ENCODE results near the gene ESRRG.

The ESRRG gene

GRCh38 chr1:216627252-216627651 lies 96.0 kb downstream of the ESRRG start:
- DNase-seq: no peak

DNA sequence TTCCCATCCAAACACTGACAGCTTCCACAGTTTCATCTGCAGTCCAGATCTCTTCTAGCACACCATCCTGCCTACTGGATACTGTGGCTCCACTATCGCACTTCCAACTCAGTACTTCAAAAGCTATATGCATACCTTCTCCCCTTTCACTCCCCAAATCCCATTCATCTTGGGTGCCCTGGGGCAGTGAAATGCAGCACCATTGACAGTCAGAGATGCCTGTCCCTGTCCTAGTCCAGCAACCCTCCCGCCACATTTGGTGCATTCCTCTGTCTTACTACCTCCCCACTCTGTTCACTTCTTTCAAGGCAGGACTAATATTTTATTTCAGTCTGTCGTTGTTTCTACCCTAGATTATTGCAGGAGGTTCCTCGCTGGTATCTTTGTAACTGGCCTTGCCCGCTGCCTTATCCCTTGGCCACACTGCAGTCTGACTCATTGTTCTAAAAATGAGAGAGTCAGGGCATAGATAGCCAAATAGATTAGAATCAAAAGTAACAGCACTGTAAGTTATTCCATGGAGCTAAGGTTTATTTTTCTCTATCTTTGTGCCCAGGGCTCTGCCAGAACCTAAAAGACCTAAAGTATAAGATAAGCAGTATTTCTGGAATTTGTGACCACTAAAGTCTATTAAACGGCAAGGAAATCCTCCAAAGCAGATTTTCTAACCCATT lies 96.7 kb downstream of the ESRRG start:
- no peak for DNase-seq

DNA sequence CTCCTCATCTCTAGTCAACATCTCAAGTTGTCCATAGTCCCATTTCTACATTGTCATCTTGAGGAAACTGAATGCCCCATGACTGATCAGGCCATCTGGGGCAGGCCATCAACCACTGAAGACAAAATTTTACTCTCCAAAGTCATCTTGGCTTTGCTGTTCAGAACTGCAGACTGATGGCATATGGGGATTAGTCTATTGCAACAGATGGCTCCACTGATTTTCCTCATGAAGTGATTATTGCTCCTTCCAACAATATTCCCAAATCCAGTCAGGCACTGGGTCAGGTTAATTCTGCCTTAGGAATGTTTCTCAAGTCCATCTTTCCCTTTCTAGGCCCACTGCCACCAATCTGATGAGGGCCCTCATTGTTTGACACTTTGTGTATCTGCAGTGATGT lies 101.7 kb downstream of the ESRRG start:
- DNase-seq: no peak

GRCh38 chr1:216617081-216617875 lies 106.0 kb downstream of the ESRRG start:
- DNase-seq: no peak

GRCh38 chr1:216616425-216616824 lies 106.8 kb downstream of the ESRRG start:
- DNase-seq: no peak

GRCh38 chr1:216614011-216614934 lies 109.0 kb downstream of the ESRRG start:
- no peak for DNase-seq

DNA sequence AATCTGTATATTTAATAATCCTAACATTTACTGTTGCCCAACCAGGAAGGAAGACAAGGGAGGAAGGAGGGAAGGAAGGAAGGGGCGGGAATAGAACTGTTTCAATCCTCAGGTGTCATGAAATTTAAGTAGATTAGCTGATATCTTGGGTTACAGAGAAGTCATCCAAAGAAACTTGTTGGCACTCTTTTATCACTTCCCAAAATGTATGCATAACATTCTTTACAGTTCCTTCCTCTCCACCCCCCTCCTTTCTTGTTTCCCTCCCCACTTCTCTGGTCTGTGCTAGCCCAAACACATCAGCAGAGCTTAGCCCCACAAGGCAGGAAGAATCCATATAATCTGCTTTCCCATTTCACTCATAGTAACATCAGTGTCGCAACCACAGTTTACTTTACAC lies 110.9 kb downstream of the ESRRG start:
- no peak for DNase-seq

- DNase-seq: no peak
These were observed 116.0 kb downstream of the ESRRG start for GRCh38 chr1:216607067-216607697.

DNA sequence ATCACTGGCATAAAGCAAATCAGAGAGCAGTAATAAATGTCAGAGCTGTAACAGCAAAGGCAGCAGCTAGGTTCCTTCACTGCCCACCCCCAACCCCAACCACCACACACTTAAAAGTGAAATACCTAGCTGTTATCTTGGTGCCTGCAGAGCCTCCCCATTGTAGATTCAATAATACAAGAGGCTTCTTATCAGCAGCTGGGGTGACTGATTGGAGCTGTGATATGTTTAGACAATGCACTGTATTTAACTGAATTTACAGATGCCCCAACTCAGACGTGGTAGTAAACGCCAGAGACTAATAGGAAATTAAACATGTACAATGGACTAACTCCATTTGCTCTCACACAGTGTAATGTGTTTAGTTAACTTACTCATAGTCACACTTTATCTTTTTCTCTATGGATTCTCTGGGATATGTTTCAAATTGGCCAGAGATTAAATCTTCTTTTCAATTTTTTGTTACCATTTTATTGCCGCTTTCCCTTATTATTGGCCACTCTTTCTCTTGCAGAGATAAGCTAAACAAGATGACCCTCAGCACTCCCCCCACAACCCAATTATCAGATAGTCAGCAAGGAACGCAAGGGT lies 117.1 kb downstream of the ESRRG start:
- DNase-seq: no peak

- DNase-seq: no peak
These were observed 118.5 kb downstream of the ESRRG start for GRCh38 chr1:216604771-216605170.

DNA sequence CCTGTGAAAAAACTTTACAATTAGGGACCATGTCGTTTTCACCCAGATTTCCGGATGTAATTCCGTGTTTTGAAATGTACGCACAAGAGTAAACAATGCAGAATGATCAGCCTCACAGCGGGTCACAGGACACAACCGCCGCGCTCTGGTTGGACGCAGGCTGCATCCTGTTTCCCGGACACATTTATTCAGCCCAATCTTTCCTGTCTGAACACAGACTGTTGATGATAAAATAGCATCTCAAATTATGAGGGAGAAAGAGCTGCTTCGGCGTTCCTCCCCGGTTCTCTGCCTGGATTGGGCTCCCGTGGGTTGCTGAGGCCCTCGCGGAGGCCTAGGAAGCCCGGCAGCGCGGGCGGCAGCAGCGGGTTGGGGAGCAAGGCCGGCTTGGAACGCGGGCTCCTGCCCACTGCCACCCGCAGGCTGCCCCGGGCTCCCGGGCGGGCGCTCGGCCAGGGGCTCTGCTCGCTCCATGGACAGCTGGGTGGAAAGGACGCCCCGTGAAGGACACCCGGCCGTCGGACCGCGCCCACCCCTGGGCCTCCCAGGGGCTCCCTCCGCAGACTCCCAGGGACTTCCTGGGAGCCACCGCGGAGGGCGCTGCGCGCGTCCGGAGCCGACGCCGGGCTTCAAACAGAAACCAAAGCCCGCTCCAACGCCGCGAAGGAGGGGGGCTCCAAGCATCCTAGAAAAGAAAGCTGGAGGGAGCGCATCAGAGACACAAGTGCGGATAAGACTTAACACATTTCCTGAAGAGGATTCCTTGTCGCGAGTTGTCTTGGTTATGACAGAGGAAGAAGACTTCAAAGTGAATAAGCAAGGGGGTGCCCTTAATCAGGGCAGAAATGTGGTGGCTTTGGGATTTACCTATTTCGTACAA lies 122.3 kb downstream of the ESRRG start:
- peak; percentile 80 for DNase-seq

DNA sequence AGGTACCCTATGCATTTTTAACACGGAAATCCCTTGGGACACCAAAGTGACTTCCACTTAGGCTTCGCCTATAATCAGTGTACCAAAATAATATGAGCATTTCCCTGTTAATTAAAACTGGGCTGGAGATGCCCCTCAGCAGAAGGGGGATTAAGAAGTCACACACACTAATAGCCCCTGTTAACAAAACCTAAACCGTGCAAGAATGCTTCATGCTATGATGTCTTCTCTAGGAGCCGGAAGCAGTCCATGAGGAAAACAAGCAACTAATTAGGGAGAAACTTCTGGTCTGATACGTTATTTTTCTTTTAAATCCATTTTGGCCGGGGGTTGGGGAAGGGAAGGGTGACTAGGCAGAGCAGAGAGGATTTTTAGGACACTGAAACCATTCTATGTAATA lies 123.4 kb downstream of the ESRRG start:
- DNase-seq: no peak

DNA sequence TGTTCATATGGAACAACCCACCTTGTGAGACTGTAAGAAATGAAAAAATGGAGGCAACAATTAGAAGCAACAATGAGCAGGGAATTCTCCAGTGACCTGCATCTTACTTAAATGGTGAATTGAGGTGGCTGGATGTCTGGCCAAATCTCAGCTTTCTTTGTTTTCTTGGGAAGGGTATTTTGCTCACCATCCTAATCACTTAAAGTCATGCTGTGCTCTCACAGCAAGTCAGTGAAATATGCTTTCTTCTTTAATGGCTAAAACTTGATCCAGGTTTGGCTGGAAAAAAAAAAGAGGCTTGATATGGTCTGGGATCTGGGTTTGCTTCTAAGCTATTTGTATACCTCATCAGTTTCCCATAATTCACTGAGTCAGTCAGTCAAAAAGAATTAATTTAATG lies 124.8 kb downstream of the ESRRG start:
- DNase-seq: no peak

DNA sequence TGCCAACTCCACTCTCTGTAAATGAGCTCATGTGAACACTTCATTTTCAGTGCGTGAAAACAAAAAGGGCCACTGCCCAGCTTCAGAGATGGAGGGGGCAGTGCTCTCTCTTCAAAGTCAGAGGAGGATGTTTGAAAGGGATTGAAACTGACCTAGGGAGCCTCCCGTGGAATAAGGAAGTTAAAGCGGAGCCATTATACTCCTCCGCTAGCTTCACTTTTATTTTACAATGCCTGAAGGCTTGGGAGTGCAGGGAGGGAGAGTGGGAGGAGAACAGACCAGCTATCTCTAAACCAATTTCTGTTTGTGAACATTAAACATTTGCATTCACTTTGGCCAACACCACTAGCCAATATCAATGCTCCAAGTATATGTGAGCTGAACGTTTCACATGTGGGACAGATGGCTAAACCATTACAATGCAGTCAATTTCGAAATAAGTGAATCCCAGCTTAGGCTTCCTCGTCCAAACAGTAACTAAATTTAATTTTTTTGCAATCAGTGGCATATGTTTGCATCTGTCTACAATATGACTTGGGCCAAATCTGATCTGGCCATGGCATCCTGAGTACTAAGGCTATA lies 126.9 kb downstream of the ESRRG start:
- peak; percentile 4 for DNase-seq

GRCh38 chr1:216587715-216588114 lies 135.5 kb downstream of the ESRRG start:
- no peak for DNase-seq

DNA sequence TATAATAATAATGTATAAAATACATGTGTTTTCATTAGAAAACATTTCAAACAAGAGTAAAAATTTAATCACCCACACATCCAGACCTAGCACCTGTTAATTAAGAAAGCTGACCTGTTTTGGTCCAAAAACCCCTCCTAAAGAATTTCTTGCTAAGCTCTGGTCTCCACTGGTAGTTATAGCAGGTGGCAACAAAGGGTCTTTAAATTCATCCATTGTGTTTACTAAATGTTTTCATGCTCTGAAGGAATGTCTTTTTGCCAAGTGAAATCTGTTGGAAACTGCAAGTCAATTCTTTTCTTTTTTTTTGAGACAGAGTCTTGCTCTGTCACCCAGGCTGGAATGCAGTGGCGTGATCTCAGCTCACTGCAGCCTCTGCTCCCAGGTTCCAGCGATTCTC lies 141.1 kb downstream of the ESRRG start:
- no peak for DNase-seq

- DNase-seq: no peak
These were observed 142.6 kb downstream of the ESRRG start for GRCh38 chr1:216580538-216581057.

DNA sequence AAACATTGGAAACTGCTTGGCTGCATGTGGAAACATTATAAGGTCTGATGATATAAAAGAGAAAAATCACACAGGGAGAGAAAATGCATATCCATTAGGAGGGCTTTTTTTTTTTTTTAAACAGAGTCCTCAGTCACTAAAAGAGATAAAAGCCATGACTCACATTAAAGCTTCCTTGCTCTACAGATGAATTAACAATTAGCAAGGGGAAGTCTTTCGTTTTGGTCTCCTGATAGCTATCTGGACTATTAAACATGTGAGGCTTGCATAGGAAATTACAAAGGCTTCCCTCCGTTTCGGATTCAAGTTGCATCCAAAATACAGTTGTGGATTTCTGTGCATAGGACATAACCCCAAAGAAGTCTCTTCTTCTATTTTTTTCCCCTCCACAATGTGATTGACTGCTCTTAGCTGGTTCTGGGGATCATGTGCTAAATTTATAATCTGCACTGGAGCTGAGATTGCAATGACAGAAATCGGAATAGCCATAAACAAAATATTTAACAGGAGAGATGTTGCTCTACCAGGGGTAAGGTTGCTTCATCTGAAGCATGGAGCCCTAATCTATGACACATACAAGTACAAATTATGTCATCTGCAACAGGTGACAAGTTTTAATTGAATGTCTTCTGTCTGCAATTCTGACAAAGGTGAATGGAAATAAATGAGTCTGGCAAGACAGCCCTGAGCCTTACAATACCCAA lies 146.8 kb downstream of the ESRRG start:
- DNase-seq: no peak

DNA sequence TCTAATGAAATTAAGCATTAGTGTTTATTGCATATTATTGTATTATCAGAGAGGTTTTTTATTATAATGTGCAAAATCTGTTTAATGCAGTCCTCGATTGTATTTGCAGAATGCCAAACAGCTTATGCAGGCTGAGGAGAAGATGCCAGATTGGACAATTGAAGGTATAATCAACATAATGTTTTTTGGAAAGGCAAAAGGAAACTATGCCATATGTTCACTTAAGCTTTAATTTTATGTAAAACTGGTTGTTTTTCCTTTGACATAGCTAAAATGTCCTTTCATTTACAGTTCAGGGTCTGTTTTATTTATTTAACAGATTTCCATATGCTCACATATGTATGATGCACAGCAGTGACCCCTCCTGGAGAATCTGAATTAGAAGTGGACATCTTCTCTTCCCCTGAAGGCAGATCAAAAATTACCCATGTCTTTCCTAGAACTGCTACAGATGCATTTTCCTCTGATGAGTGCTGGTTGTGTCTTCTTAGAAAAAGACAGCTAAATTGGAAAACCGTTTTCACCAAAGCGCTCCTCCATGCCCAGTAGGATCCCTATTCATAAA lies 156.5 kb downstream of the ESRRG start:
- peak; percentile 18 for DNase-seq

GRCh38 chr1:216563087-216563486 lies 160.1 kb downstream of the ESRRG start:
- DNase-seq: no peak

Measured in fibroblast of skin of abdomen (primary cell).